Activated B cell treated with CpG ODN at 0.5 μM for 24 hours (primary cell): ENCODE measurements around the gene FEV. TPM values are rescaled to one million over a fixed set of nuclear protein-coding genes. Genes with fewer than 3 reads are reported as not detected.

Experiments
- ATAC-seq: fragments of 200-7000 bp; cut with Tn5 transposase; one replicate; pipeline ENCODE4 v1.10.0; 2021; ENCODE audit warnings: low read depth, mild to moderate bottlenecking, moderate library complexity
- CTCF ChIA-PET: fragments of 350-600 bp; sonication (Branson Sonifier 250); formaldehyde crosslinking; loops from one replicate; lab custom pipeline; 2021; ENCODE audit warnings: antibody characterized with exemption; lab: Charles Lee
- POLR2A ChIA-PET: fragments of 350-600 bp; sonication (Branson Sonifier 250); formaldehyde crosslinking; loops from one replicate; lab custom pipeline; 2021; ENCODE audit warnings: antibody characterized with exemption; lab: Charles Lee
- DNase-seq: peaks from one replicate; pipeline ENCODE4 v3.0.0; 2022
- H3K27ac Mint-ChIP-seq: one replicate; pipeline ENCODE4 v1.8.0; 2020; ENCODE audit warnings: mixed read lengths
- H3K27me3 Mint-ChIP-seq: one replicate; pipeline ENCODE4 v1.8.0; 2021; ENCODE audit warnings: mixed read lengths
- H3K36me3 Mint-ChIP-seq: one replicate; pipeline ENCODE4 v1.8.0; 2021; ENCODE audit warnings: low read depth, mixed read lengths
- H3K4me1 Mint-ChIP-seq: one replicate; pipeline ENCODE4 v1.8.0; 2021; ENCODE audit warnings: mixed read lengths
- H3K4me3 Mint-ChIP-seq: one replicate; pipeline ENCODE4 v1.8.0; 2020; ENCODE audit warnings: mild to moderate bottlenecking, mixed read lengths
- H3K9me3 Mint-ChIP-seq: one replicate; pipeline ENCODE4 v1.8.0; 2020; ENCODE audit warnings: mixed read lengths
- intact Hi-C: fragments of 100-400 bp; cut with micrococcal nuclease; formaldehyde crosslinking; loops from one replicate; pipeline ENCODE4 v1.15.1; 2024
- total RNA-seq: library from RNA; stranded (reverse); gene quantifications from 2 replicates; pipeline ENCODE4 v1.2.3, GENCODE V29; 2022
- TF ChIP-seq, protein P1 (sequence below): fragments of 200-600 bp; IDR thresholded peaks from one replicate; pipeline ENCODE4 v1.8.0; 2022; ENCODE audit warnings: antibody characterized with exemption, mild to moderate bottlenecking

The FEV gene
- total RNA-seq, 1 donor from 2014 or later = not detected

DNA sequence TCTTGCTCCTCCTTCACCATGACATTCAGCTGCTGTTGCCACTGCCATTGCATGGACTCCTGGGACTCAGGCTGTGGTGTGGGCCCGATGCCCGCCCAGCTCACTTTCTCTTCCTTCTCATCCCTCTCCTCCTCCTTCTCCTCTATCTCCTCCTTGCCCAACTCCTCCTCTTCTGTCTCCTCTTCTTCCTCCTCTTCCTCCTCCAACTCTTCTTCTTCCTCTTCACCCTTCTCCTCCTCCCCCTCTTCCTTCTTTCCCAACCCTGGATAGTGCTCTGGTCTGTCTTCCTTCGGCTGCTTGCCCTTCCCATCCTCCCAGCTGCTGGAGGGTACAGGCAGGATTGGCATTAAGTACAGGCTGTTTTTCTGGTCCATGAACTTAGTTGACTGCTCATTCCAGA, 19.0 kb upstream of the FEV start:
- H3K36me3 Mint-ChIP-seq = no peaks in the 10 kb centered on the region
- no peak overlapping the region for H3K4me3 Mint-ChIP-seq
- CTCF ChIA-PET = no interaction called here
- H3K27me3 Mint-ChIP-seq = peaks cover 55% of the 10 kb centered on the region
- intact Hi-C loops = loop anchor here (2.0 kb wide), 2 partner anchors 23 to 151 kb away; no protein-coding TSS in a partner anchor
- ATAC-seq (no peak), DNase-seq (no peak)
- no peak overlapping the region for H3K27ac Mint-ChIP-seq
- peaks cover 21% of the 10 kb centered on the region for H3K4me1 Mint-ChIP-seq
- TF ChIP-seq, protein P1, sequence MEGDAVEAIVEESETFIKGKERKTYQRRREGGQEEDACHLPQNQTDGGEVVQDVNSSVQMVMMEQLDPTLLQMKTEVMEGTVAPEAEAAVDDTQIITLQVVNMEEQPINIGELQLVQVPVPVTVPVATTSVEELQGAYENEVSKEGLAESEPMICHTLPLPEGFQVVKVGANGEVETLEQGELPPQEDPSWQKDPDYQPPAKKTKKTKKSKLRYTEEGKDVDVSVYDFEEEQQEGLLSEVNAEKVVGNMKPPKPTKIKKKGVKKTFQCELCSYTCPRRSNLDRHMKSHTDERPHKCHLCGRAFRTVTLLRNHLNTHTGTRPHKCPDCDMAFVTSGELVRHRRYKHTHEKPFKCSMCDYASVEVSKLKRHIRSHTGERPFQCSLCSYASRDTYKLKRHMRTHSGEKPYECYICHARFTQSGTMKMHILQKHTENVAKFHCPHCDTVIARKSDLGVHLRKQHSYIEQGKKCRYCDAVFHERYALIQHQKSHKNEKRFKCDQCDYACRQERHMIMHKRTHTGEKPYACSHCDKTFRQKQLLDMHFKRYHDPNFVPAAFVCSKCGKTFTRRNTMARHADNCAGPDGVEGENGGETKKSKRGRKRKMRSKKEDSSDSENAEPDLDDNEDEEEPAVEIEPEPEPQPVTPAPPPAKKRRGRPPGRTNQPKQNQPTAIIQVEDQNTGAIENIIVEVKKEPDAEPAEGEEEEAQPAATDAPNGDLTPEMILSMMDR = no peak
- H3K9me3 Mint-ChIP-seq = no peaks in the 10 kb centered on the region
- POLR2A ChIA-PET = no interaction called here

DNA sequence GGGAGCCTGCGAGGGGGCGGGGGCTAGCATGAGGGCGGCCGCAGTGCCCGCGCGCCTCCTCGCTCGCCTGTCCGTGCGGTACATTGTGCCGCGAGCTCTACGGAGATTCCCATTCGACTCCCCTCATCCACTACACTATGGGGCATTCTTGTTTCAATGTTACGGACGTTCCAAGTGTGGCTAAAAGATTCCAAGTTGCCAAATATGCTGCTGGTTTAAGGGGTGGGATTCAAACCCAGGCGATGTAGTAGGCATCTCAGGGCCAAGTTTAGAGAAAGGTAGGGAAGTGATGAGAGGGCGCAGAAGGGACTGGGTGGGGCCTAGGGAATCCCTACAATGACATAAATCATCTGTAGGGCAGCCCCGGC, 18.3 kb upstream of the FEV start:
- ATAC-seq = peak; percentile 29
- Mint-ChIP-seq H3K4me3 (peak overlapping the region; percentile 1), H3K9me3 (no peaks in the 10 kb centered on the region)

DNA sequence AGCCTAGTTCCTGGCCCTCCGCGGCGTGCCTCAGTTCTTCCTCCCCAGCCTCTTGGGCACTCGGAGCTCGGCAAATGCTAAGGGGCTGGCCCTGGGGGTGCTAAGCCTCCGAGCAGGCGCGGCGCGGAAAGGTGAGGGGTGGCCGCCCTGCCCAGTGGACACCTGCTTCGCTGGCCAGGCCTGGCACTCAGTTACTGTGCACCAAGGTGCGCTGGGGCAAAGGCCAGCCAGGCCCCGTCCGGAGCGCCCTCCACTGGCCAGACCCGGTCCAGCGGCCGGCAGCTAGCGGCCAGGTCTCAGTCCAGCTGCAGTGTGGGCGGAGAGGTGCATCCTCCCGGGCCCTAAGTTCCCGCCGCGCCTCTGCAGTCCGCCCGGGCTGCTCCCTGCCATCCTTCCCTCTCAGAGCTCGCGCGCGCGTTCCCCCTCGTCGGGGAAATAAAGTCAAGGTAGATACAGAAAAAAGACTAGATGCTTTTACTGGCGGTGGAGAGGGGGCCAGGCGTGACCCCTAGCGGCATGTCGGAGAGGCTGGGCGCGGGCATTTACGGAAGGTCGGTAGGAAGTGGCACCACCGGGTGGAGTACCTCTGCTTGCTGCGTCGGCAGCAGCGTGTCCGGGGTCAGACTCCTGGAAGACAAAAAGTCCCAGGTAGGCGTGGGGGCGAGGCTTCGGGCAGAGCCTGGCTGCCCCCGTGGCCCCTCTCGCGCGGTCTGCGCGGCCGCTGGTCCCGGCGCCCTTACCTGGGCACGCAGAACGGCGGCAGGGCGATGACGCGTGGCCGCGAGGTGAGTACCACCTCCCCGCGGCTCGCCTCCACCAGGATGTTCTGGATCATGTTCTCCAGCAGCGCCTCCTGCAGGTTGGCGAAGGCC, 17.6 kb upstream of the FEV start:
- Mint-ChIP-seq H3K4me3 (peak overlapping the region; percentile 75), H3K27me3 (peaks cover 59% of the 10 kb centered on the region), H3K9me3 (no peaks in the 10 kb centered on the region), H3K27ac (no peak overlapping the region), H3K4me1 (peaks cover 21% of the 10 kb centered on the region), H3K36me3 (no peaks in the 10 kb centered on the region)
- intact Hi-C loops = loop anchor here (2.0 kb wide), 2 partner anchors 22 to 150 kb away; no protein-coding TSS in a partner anchor
- TF ChIP-seq, protein P1 = no peak
- CTCF ChIA-PET = interaction anchor here (0.8 to 2.6 kb wide), 3 partner anchors 22 to 126 kb away, joined by 3 to 10 read pairs (median 3); no protein-coding TSS in a partner anchor
- POLR2A ChIA-PET = no interaction called here
- ATAC-seq = peak; percentile 23
- no peak for DNase-seq

More for the DNA sequence above, 18.3 kb upstream of the FEV start:
- Mint-ChIP-seq H3K27me3 (peaks cover 56% of the 10 kb centered on the region), H3K36me3 (no peaks in the 10 kb centered on the region), H3K4me1 (peaks cover 21% of the 10 kb centered on the region), H3K27ac (no peak overlapping the region)
- ChIA-PET CTCF (interaction anchor here (0.8 to 2.6 kb wide), 2 partner anchors 23 to 27 kb away, joined by 3 to 10 read pairs; no protein-coding TSS in a partner anchor), POLR2A (no interaction called here)
- DNase-seq = no peak
- TF ChIP-seq, protein P1 = no peak
- intact Hi-C loops = loop anchor here (2.0 kb wide), 2 partner anchors 22 to 150 kb away; no protein-coding TSS in a partner anchor

DNA sequence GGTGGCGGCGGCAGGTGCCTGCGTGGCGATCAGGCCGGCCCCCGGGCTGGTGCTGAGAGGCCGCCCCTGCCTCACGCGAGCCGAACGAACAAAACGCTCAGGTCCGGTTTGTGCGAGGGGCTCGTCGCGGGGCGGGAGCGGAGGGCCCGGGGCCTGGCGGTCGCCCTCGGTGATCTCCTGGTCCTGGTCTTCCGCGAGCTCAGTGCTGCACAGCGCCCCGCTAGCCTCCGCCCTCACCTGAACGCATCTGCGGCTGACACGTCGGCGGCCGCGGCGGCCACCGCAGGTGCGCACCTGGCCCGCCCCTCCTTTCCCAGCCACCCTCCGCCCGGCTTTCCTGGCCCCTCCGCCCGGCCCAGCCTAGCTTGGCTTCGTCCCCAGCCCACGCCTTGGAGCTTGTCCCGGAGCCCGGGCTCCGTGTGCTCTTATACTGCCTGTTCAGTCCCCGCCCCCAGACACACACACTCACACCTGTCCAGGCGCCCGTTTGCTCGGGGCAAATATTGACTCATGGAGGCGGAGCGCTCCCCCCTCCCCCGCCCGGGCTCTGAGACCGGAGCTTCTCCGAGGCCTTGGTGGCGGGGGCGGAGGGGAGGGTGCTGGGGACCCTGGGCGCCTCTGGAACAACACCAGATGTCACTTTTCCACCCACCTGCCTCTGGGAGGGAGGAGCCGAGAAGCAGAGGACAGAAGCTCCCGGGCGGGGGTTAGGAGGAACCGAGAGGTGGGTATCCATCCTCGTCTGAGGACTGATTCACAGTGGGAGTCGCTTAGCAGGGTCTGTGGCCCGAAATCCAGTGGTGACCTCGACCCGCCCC, 16.8 kb upstream of the FEV start:
- H3K9me3 Mint-ChIP-seq = no peaks in the 10 kb centered on the region
- H3K4me3 Mint-ChIP-seq = peak overlapping the region; percentile 41
- no peaks in the 10 kb centered on the region for H3K36me3 Mint-ChIP-seq
- POLR2A ChIA-PET = no interaction called here
- TF ChIP-seq, protein P1 = no peak
- no peak overlapping the region for H3K27ac Mint-ChIP-seq
- CTCF ChIA-PET = interaction anchor here (0.8 to 2.6 kb wide), 2 partner anchors 22 to 126 kb away, joined by 3 to 10 read pairs; no protein-coding TSS in a partner anchor
- intact Hi-C loops = loop anchor here (2.0 kb wide), 2 partner anchors 21 to 149 kb away; no protein-coding TSS in a partner anchor
- ATAC-seq (peak; percentile 41), DNase-seq (no peak)
- peaks cover 21% of the 10 kb centered on the region for H3K4me1 Mint-ChIP-seq
- H3K27me3 Mint-ChIP-seq = peaks cover 62% of the 10 kb centered on the region
